C4-2B (cell line): Measurements from ENCODE around the gene PRKAG1.
"Not testable (repeated sequence)": the region's sequence is repeated elsewhere in the genome, so short reads cannot be mapped to it uniquely, and the experiment has no call there.

Experiments used
- H3K27ac ChIP-seq: fragments of 450-650 bp; 2 replicates; pipeline ENCODE4 v1.5.1; 2017
- ZFX ChIP-seq: fragments of 450-650 bp; IDR thresholded peaks from 2 replicates; pipeline ENCODE4 v1.6.1; 2017
- TF ChIP-seq, protein P1 (sequence below): fragments of 450-650 bp; conservative IDR thresholded peaks from 2 replicates; pipeline ENCODE4 v1.5.1; 2017; ENCODE audit warnings: mild to moderate bottlenecking

Gene PRKAG1

DNA sequence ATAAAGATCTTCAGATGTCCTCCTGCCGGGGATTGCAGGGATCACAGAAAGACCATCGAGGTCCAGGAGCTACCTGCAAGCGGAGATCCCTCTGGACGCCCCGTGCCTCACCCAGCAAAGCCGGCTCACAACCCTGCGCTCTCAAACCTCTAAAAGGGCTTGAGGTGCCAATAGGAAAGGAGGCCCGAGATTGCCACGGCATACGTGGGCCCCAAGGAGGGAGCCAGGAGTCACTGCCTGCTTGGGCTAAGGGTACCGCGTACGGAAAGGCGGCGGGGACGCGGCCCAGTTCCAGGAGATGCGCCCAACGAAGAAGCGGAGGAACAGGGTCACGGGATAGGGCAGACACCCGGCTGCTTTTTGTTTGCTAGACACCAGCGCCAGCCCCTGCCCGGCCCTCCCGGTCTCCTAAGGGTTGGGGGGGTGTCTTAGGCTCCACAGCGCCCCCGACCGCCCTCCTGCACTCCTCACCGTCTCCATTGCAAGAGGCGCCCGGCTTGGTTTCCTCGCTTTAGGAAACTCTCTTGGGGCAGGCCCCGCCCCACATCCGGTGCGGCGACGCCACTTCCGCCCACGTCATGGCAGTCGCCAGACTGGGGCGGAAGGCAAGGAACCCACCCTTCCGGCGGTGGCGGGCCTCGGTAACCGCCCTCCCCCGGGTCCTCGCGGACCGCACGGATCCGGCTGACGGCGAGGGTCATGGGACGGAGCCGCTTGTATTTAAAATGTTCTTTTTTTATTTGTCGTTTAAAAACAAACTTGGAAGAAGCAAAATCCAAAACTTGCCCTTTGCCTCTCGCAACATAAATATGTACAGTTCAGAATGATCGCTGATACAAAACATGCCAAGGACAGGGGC, at the start of gene PRKAG1:
PRKAG1 (minus strand) TSS at position 516 of the 859 bp plus-strand sequence; CDS start at position 480, 36 bp downstream.
- TF ChIP-seq, protein P1, sequence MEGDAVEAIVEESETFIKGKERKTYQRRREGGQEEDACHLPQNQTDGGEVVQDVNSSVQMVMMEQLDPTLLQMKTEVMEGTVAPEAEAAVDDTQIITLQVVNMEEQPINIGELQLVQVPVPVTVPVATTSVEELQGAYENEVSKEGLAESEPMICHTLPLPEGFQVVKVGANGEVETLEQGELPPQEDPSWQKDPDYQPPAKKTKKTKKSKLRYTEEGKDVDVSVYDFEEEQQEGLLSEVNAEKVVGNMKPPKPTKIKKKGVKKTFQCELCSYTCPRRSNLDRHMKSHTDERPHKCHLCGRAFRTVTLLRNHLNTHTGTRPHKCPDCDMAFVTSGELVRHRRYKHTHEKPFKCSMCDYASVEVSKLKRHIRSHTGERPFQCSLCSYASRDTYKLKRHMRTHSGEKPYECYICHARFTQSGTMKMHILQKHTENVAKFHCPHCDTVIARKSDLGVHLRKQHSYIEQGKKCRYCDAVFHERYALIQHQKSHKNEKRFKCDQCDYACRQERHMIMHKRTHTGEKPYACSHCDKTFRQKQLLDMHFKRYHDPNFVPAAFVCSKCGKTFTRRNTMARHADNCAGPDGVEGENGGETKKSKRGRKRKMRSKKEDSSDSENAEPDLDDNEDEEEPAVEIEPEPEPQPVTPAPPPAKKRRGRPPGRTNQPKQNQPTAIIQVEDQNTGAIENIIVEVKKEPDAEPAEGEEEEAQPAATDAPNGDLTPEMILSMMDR: peak; percentile 72
- TF ChIP-seq ZFX: peak; percentile 74
- H3K27ac ChIP-seq: peak within 1 kb of the TSS; percentile 86

DNA sequence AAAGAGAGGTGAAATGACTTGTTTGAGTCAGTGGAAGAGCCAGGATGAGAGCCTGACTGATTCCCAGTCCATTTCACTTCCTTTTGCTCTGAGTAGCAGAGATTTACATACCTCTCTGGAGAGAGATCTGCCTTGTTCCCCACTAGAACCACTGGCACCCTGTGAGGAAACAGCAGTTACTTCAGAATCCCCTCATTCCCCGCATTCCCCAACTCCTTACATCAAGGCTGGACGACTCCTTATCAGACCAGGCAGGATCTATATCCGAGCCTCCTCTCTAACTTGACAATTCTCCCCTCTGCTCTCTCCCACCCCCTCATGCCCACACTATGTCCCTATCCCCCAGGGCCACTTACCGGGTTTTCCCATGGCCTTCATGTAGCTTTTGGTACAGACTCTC, 47.5 kb upstream of the PRKAG1 start:
- no peak overlapping the region for H3K27ac ChIP-seq
- no peak for TF ChIP-seq ZFX
- TF ChIP-seq, protein P1: no peak

DNA sequence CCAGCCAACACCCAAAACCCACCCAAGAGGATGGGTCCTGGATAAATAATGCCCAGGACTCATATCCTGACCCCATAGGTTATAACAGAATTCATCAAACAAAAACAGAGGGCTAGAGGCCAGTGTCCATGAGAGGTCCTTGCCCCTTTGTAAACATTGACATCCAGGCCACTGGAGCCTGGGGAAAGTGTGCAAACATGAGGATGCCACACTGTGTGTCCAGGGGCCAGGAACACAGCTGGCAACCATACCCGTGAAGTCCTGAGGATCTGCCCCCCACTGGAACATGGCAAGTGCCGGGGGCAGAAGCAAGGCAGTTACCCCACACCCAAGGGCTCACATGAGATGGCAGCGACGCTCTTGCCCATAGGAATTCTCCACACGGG, 46.2 kb upstream of the PRKAG1 start:
- no peak for TF ChIP-seq ZFX
- TF ChIP-seq, protein P1: no peak
- H3K27ac ChIP-seq: no peak overlapping the region

DNA sequence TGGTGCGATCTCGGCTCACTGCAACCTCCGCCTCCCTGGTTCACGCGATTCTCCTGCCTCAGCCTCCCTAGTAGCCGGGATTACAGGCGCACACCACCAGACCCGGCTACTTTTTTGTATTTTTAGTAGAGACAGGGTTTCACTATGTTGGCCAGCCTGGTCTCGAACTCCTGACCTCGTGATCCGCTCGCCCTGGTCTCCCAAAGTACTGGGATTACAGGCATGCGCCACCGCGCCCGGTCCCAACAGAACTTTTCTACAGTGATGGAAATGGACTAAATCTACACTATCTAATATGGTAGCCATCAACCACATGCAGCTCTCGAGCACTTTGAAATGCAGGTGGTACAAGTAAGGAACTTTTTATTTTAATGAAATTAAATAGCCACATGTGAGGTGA, 43.3 kb upstream of the PRKAG1 start:
- not testable (repeated sequence) for H3K27ac ChIP-seq

DNA sequence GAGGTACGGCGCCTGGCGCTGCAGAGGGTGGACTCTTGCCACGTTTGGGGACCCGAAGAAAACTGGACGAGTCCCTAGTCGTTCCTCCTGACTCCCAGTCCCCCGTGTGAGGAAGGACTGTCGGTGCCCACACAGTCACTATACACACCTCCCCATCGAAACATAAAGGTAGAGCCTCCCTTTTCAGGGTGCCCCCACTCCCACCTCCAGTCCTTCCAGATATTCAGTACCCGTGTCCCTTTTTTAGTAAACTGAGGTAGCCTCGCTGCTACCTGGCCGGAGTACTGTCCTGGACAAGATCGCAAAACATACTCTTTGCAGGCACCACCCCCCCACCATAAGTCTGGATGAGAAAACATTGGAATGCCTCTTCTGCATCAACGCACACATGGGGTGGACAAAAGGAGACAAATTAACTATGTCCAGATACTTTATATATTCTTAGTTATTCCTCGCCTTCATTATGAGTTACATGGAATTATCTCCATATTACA, 42.6 kb upstream of the PRKAG1 start:
- peak overlapping the region; percentile 99 for H3K27ac ChIP-seq
- no peak for TF ChIP-seq ZFX
- TF ChIP-seq, protein P1: no peak

DNA sequence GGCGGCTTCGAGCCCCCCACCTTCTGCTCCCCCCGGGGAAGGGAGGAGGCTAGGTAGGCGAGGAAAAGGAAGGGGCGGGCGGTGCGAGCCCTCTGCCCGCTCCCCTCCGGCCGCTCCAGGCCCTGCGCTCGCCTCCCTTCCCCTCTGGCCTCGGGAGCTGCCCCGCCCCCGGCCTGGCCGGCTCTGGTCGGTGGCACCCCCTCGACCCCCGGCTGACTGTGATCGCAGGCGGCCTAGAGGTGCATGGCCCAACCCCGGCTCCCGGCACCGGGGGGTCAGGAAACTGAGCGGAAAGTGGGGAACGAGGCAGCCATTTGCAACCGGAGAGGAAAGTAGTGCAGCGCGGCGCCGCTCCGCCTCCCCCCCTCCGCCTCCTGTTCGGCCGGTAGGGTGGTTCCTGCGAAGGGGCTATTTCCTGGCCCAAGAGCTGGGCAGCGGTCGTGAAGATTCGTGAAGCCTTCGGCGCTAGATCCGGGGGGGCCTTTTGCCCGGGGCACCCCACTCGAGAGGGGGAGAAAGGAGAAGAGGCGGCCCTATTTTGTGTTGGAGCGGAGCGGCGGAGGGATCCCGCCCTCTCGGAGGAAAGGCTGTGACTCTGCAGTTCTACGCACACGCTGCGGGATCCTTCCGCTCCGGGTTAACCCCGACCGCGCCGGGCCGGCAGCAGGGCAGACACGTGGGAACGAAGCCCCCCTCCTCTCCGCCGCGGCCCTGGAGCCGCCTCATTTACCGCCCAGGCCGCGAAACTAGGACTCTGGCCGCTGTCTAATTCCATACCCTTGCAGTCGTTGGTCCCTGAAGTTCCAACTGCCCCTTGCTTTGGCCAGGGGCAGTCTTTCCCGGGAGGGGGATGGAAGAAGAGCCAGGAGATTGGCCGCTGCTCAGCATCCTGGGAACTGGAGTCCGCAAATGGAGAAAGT, 41.9 kb upstream of the PRKAG1 start, which contains the start of gene KMT2D:
KMT2D (minus strand) TSS at position 558 of the 920 bp plus-strand sequence. CDS start 5,470 bp downstream, outside the sequence.
- H3K27ac ChIP-seq: peak within 1 kb of the TSS; percentile 99
- peak; percentile 96 for TF ChIP-seq ZFX
- TF ChIP-seq, protein P1: no peak; the same call in 1 of the 2 replicates

DNA sequence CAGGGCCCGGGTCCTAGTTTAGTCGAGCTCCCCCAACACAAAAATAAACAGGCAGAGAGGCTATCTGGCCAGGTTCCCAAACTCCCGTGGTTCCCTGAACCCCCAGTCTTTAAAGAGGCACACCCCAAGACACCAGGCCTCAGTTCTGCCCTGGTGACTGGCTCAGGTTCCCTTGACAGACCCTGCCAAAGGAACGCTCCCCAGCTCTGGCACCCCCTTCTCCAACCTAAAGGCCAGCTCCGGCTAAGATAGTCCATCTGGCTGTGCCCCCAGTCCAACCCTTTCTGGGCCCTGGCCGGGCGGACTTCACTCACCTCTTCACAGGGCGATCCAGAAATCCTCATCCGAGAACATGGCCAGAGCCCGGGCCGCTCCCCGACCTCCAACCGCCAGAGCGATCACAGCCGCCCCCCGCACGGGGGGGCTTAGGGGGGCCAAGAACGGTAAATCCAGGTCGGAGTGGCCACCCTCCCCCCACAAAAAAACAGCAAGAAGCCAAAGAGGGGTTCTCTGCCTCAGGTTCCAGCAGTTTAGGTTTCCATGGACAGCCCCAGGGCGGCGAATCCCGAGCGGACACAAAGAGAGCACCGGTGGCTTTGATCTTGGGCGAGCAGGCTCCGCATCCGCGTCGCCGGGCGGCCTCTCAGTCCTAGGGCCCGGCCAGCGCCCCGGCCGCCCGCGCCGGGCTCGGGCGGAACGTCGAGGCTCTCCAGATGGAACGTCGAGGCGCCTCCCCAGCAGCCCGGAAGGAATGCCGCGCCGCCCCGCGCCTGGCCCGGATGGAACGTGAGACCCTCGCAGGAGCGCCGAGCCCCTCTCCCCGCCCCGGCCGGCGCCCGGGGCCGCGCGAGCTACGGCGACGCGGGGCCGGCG, 41.0 kb upstream of the PRKAG1 start:
- peak overlapping the region; percentile 99 for H3K27ac ChIP-seq

More for the DNA sequence above, 41.0 kb upstream of the PRKAG1 start:
- TF ChIP-seq, protein P1: no peak
- no peak for TF ChIP-seq ZFX
